Tibial nerve (tissue), 3 donors: ENCODE results near the gene ARHGAP12.

Experiments
- POLR2A ChIP-seq, 2 donors: fragments of 450-650 bp; IDR thresholded peaks; one replicate each; pipeline ENCODE4 v1.6.1; 2017; ENCODE audit warnings: antibody characterized with exemption in 2 of 2, mild to moderate bottlenecking in 2 of 2, moderate library complexity in 2 of 2
- TF ChIP-seq, protein P1 (sequence below), 5 experiments: fragments of 200-600 bp in 3 of 5; fragments of 450-650 bp in 2 of 5; sonication (generic) in 3 of 5; IDR thresholded peaks; one replicate each; pipeline ENCODE4 v1.5.1; 2016 to 2019; ENCODE audit warnings: antibody characterized with exemption in 5 of 5, mild to moderate bottlenecking in 3 of 5, moderate library complexity in 2 of 5

DNA sequence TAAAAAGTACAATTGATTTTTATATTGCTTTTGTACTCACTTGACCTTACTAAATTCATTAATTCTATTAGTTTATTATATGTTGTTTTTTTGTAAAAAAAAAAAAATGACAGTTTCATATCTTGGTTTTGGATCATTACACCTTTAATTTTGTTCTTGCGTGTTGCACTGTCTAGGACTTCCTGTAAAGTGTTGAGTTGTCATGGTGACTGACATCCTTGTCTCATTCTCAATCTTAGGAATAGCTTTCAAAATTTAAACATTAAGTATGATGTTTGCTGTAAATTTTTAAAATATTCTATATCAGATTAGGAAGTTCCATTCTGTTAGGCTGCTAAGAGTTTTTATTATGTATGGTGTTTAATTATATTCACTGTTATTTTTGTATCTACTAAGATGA lies 139.1 kb downstream of the ARHGAP12 start:
- TF ChIP-seq POLR2A (IDR thresholded peaks at IDR 0.05) = no peak
- TF ChIP-seq, protein P1, sequence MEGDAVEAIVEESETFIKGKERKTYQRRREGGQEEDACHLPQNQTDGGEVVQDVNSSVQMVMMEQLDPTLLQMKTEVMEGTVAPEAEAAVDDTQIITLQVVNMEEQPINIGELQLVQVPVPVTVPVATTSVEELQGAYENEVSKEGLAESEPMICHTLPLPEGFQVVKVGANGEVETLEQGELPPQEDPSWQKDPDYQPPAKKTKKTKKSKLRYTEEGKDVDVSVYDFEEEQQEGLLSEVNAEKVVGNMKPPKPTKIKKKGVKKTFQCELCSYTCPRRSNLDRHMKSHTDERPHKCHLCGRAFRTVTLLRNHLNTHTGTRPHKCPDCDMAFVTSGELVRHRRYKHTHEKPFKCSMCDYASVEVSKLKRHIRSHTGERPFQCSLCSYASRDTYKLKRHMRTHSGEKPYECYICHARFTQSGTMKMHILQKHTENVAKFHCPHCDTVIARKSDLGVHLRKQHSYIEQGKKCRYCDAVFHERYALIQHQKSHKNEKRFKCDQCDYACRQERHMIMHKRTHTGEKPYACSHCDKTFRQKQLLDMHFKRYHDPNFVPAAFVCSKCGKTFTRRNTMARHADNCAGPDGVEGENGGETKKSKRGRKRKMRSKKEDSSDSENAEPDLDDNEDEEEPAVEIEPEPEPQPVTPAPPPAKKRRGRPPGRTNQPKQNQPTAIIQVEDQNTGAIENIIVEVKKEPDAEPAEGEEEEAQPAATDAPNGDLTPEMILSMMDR (IDR thresholded peaks at IDR 0.05) = no peak
